Measurements from ENCODE around the gene TMA7B.

Gene TMA7B

DNA sequence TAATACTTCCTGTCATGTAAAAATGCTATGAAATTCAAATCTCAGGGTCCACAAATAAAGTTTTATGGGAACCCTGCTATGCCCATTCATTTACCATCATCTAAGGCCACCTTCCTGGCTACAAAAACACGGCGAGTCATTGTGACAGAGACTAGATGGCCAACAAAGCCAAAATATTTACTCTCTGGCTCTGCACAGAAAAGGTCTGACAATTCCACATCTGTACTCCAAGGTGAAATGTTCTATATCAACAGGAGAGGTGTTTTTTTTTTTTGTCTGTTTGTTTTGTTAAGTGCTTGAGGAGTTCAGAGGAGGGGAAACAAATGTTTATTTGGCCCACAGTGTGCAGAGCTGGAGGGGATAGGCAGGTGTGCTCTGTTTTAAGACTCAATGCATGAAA lies 18.6 kb upstream of the TMA7B start:
- no peak overlapping the region for H3K9ac ChIP-seq (ENCODE audit: low read length)
- TF ChIP-seq, protein P1, sequence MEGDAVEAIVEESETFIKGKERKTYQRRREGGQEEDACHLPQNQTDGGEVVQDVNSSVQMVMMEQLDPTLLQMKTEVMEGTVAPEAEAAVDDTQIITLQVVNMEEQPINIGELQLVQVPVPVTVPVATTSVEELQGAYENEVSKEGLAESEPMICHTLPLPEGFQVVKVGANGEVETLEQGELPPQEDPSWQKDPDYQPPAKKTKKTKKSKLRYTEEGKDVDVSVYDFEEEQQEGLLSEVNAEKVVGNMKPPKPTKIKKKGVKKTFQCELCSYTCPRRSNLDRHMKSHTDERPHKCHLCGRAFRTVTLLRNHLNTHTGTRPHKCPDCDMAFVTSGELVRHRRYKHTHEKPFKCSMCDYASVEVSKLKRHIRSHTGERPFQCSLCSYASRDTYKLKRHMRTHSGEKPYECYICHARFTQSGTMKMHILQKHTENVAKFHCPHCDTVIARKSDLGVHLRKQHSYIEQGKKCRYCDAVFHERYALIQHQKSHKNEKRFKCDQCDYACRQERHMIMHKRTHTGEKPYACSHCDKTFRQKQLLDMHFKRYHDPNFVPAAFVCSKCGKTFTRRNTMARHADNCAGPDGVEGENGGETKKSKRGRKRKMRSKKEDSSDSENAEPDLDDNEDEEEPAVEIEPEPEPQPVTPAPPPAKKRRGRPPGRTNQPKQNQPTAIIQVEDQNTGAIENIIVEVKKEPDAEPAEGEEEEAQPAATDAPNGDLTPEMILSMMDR (IDR thresholded peaks at IDR 0.05; ENCODE audit: low read depth, low read length), result no peak
- no peak for TF ChIP-seq EZH2phosphoT487 (IDR thresholded peaks at IDR 0.05; ENCODE audit: low read depth)
- no peak overlapping the region for H3K27ac ChIP-seq (ENCODE audit: low read length)
- peaks cover 32% of the 10 kb centered on the region for H3K27me3 ChIP-seq (ENCODE audit: low read depth, low read length)
- no peaks in the 10 kb centered on the region for H3K36me3 ChIP-seq (replicated peaks; ENCODE audit: low read depth, low read length)
- no peaks in the 10 kb centered on the region for H3K9me3 ChIP-seq (ENCODE audit: insufficient read depth, low read length)
- no peaks in the 10 kb centered on the region for H3K79me2 ChIP-seq (ENCODE audit: low read length)
- no peak overlapping the region for H2AFZ ChIP-seq (ENCODE audit: low read depth, low read length)
- no peak overlapping the region for H3K4me3 ChIP-seq (ENCODE audit: low read length)
- no peak overlapping the region for H3K4me2 ChIP-seq (ENCODE audit: low read length)
- no peaks in the 10 kb centered on the region for H4K20me1 ChIP-seq (ENCODE audit: insufficient read depth, low read length)
- peaks cover 9% of the 10 kb centered on the region for H3K4me1 ChIP-seq (ENCODE audit: low read length)

DNA sequence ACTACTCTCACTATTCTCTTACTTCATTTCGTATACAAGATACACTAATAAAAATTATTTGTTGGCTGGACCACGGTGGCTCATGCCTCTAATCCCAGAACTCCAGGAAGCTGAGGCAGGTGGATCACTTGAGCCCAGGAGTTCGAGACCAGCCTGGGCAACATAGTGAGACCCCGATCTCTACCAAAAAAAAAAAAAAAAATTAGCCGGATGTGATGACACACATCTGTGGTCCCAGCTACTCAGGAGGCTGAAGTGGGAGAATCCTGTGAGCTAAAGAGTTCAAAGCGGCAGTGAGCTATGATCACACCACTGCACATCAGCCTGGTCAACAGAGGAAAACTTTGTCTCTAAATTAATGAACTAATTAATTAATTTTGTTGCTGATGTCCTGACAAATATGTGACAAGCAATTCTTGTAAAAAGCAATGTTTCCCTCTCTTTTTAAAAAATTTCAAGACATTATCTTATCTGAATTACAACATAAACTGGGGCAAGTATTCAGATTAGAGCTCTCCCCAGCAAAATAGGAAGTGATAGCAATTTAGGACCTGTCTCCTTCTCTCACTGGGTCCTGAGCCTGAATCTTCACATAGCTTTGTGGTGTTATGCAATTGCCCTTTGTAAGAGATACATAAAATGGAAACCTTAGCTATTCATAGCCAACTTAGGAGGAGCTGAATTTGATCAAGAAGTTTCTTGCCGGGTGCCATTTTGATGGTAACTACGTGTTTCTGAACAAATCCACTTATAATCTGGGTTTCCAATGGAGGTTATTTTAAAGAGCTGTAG lies 17.6 kb upstream of the TMA7B start:
- Histone ChIP-seq H3K27ac (ENCODE audit: low read length) (no peak overlapping the region), H2AFZ (ENCODE audit: low read depth, low read length) (no peak overlapping the region)

DNA sequence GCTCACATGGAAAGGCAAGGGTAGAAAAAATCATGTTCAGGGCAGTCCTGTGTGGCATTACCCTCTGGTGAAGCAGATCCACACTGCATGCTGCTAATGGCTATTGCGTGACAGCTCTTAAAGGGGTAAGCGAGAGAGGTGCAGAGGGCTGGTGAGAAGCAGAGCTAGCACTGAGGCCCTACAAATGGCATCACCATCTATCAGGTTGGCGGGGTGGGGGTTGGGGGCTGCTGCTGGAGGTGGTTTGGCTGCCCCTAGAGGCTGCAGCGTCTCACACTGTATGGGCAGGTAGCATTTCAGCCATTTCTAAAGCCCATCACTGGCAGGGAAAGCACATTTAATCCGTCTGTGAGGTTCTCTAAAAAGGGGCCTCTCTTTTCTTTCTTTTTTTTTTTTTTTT lies 16.9 kb upstream of the TMA7B start:
- Histone ChIP-seq H3K9ac (ENCODE audit: low read length) (no peak overlapping the region), H3K4me1 (ENCODE audit: low read length) (peaks cover 19% of the 10 kb centered on the region), H3K79me2 (ENCODE audit: low read length) (no peaks in the 10 kb centered on the region), H4K20me1 (ENCODE audit: insufficient read depth, low read length) (no peaks in the 10 kb centered on the region), H2AFZ (ENCODE audit: low read depth, low read length) (no peak overlapping the region), H3K9me3 (ENCODE audit: insufficient read depth, low read length) (no peaks in the 10 kb centered on the region), H3K4me3 (ENCODE audit: low read length) (no peak overlapping the region), H3K27me3 (ENCODE audit: low read depth, low read length) (peaks cover 22% of the 10 kb centered on the region), H3K36me3 (replicated peaks; ENCODE audit: low read depth, low read length) (no peaks in the 10 kb centered on the region), H3K27ac (ENCODE audit: low read length) (no peak overlapping the region), H3K4me2 (ENCODE audit: low read length) (no peak overlapping the region)
- TF ChIP-seq EZH2phosphoT487 (IDR thresholded peaks at IDR 0.05; ENCODE audit: low read depth), result no peak
- TF ChIP-seq, protein P1 (IDR thresholded peaks at IDR 0.05; ENCODE audit: low read depth, low read length), result no peak; the same call in 1 of the 2 replicates

More for the DNA sequence above, 17.6 kb upstream of the TMA7B start:
- no peaks in the 10 kb centered on the region for H3K79me2 ChIP-seq (ENCODE audit: low read length)
- H3K36me3 ChIP-seq (replicated peaks; ENCODE audit: low read depth, low read length), result no peaks in the 10 kb centered on the region
- H3K4me3 ChIP-seq (ENCODE audit: low read length), result no peak overlapping the region
- H3K4me2 ChIP-seq (ENCODE audit: low read length), result no peak overlapping the region
- H3K4me1 ChIP-seq (ENCODE audit: low read length), result peaks cover 19% of the 10 kb centered on the region
- H3K9ac ChIP-seq (ENCODE audit: low read length), result no peak overlapping the region
- TF ChIP-seq, protein P1 (IDR thresholded peaks at IDR 0.05; ENCODE audit: low read depth, low read length), result no peak
- no peak for TF ChIP-seq EZH2phosphoT487 (IDR thresholded peaks at IDR 0.05; ENCODE audit: low read depth)
- H3K9me3 ChIP-seq (ENCODE audit: insufficient read depth, low read length), result no peaks in the 10 kb centered on the region
- peaks cover 22% of the 10 kb centered on the region for H3K27me3 ChIP-seq (ENCODE audit: low read depth, low read length)
- H4K20me1 ChIP-seq (ENCODE audit: insufficient read depth, low read length), result no peaks in the 10 kb centered on the region

DNA sequence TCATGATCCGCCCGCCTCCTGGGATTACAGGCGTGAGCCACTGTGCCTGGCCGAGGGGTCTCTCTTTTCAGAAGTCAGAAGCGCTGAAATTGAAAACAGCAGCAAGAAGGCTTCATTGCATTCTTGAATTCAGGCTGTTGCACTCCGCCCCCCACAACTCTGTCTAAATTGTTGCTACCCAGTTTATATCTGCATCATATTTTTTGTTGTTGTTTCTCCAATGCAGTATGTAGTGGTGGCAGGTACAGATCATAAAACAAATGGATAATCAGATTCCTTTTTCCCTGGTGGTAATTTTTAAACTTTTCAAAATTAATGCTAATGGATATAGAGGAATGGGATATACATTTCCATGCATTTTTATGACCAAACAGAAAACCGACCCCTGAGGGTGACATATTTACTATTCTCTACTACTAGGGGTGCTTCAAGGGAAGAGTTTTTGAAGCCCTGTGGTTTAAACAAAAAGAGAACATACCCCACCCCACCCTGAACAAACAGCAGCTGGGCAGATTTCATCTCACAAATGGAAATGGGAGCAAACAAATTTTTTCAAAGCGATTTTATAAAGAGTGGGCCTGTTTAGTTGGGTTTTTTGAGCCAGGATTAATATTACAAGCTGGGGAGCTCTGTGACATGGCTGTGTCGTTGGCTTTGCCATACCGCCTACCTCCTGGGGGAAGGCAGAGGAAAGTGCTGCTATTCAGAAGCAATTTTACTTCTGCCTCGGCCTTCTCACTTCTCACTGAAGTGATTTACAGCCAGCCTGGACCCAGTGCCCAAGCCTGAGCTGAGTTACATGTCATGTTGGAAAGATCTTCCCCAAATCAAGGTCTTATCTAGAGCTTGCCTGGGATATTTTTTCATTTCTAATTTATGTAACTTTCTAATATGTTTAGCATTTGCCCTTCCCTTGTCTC lies 16.0 kb upstream of the TMA7B start:
- H3K4me2 ChIP-seq (ENCODE audit: low read length), result no peak overlapping the region
- H3K27ac ChIP-seq (ENCODE audit: low read length), result no peak overlapping the region
- H3K4me1 ChIP-seq (ENCODE audit: low read length), result peaks cover 19% of the 10 kb centered on the region
- H3K36me3 ChIP-seq (replicated peaks; ENCODE audit: low read depth, low read length), result no peaks in the 10 kb centered on the region
- TF ChIP-seq EZH2phosphoT487 (IDR thresholded peaks at IDR 0.05; ENCODE audit: low read depth), result no peak
- TF ChIP-seq, protein P1 (IDR thresholded peaks at IDR 0.05; ENCODE audit: low read depth, low read length), result no peak
- H4K20me1 ChIP-seq (ENCODE audit: insufficient read depth, low read length), result no peaks in the 10 kb centered on the region
- no peaks in the 10 kb centered on the region for H3K79me2 ChIP-seq (ENCODE audit: low read length)
- H3K9ac ChIP-seq (ENCODE audit: low read length), result no peak overlapping the region
- no peaks in the 10 kb centered on the region for H3K9me3 ChIP-seq (ENCODE audit: insufficient read depth, low read length)
- H3K4me3 ChIP-seq (ENCODE audit: low read length), result no peak overlapping the region
- peaks cover 24% of the 10 kb centered on the region for H3K27me3 ChIP-seq (ENCODE audit: low read depth, low read length)
- H2AFZ ChIP-seq (ENCODE audit: low read depth, low read length), result no peak overlapping the region
